ENCODE results near the gene DCBLD2.

Gene DCBLD2

GRCh38 chr3:98914210-98915080, 12.9 kb upstream of the DCBLD2 start:
- H3K4me3 ChIP-seq (replicated peaks; ENCODE audit: insufficient read depth, low read length): no peak overlapping the region
- TF ChIP-seq GABPA (IDR thresholded peaks at IDR 0.05; ENCODE audit: low read depth) (no peak), POLR2AphosphoS5 (IDR thresholded peaks at IDR 0.05; ENCODE audit: low read depth) (no peak), CTCF (IDR thresholded peaks at IDR 0.05; ENCODE audit: insufficient read depth, low read length) (no peak), REST (IDR thresholded peaks at IDR 0.05; ENCODE audit: insufficient replicate concordance, low read depth) (no peak)
- no peak overlapping the region for H3K27ac ChIP-seq (replicated peaks)
- no peak for DNase-seq (ENCODE audit: low read depth in 1 of 2, low spot score in 1 of 2)
- H3K27me3 ChIP-seq (ENCODE audit: insufficient read depth, poor library complexity, severe bottlenecking): no peaks in the 10 kb centered on the region

GRCh38 chr3:98912448-98912847, 11.0 kb upstream of the DCBLD2 start:
- no peak for TF ChIP-seq SPI1 (IDR thresholded peaks at IDR 0.05; ENCODE audit: borderline replicate concordance, low read depth)
- TF ChIP-seq GABPA (IDR thresholded peaks at IDR 0.05; ENCODE audit: low read depth): no peak
- TF ChIP-seq POLR2AphosphoS5 (IDR thresholded peaks at IDR 0.05; ENCODE audit: low read depth): no peak
- TF ChIP-seq REST (IDR thresholded peaks at IDR 0.05; ENCODE audit: insufficient replicate concordance, low read depth): no peak
- TF ChIP-seq CTCF (IDR thresholded peaks at IDR 0.05; ENCODE audit: insufficient read depth, low read length): no peak
- Histone ChIP-seq H3K27ac (replicated peaks) (no peak overlapping the region), H3K27me3 (ENCODE audit: insufficient read depth, poor library complexity, severe bottlenecking) (peaks cover 4% of the 10 kb centered on the region), H3K4me3 (replicated peaks; ENCODE audit: insufficient read depth, low read length) (no peak overlapping the region)
- DNase-seq (ENCODE audit: low read depth in 1 of 2, low spot score in 1 of 2): no peak

- Histone ChIP-seq H3K27ac (replicated peaks) (no peak overlapping the region), H3K27me3 (ENCODE audit: insufficient read depth, poor library complexity, severe bottlenecking) (peaks cover 4% of the 10 kb centered on the region), H3K4me3 (replicated peaks; ENCODE audit: insufficient read depth, low read length) (no peak overlapping the region)
- no peak for DNase-seq (ENCODE audit: low read depth in 1 of 2, low spot score in 1 of 2)
- TF ChIP-seq SPI1 (IDR thresholded peaks at IDR 0.05; ENCODE audit: borderline replicate concordance, low read depth) (no peak), GABPA (IDR thresholded peaks at IDR 0.05; ENCODE audit: low read depth) (no peak), REST (IDR thresholded peaks at IDR 0.05; ENCODE audit: insufficient replicate concordance, low read depth) (no peak), CTCF (IDR thresholded peaks at IDR 0.05; ENCODE audit: insufficient read depth, low read length) (no peak), POLR2AphosphoS5 (IDR thresholded peaks at IDR 0.05; ENCODE audit: low read depth) (no peak)
Measured at GRCh38 chr3:98906230-98906629, 4.7 kb upstream of the DCBLD2 start.
